Endothelial cell of umbilical vein (primary cell): ENCODE measurements around the gene TLN1. TPM values are rescaled to one million over a fixed set of nuclear protein-coding genes. Genes with fewer than 3 reads are reported as not detected.

Experiments used
- BruUV-seq: library from RNA; stranded (reverse); fragments of 400-500 nt; replicated peaks from 2 replicates; lab custom pipeline; 2021; lab: Mats Ljungman, UMichigan
- CTCF ChIA-PET: fragments of 300-600, 350-600 bp; sonication (Branson Sonifier 250); formaldehyde crosslinking; loops from one replicate; lab custom pipeline; 2021; ENCODE audit warnings: antibody characterized with exemption, inconsistent platforms; lab: Charles Lee
- POLR2A ChIA-PET: fragments of 300-600, 350-600 bp; sonication (Branson Sonifier 250); formaldehyde crosslinking; loops from one replicate; lab custom pipeline; 2021; ENCODE audit warnings: antibody characterized with exemption, inconsistent platforms; lab: Charles Lee
- DNase-seq: peaks from one replicate; pipeline ENCODE4 v3.0.0-alpha.2; 2011; ENCODE audit warnings: low read depth, low spot score
- FAIRE-seq: peaks from 2 replicates; lab custom pipeline; 2011; peaks lifted over from hg19 to GRCh38; lab: Jason Lieb, UNC
- H2AFZ ChIP-seq: 2 replicates; pipeline ENCODE4 v1.6.0; 2012; ENCODE audit warnings: low read depth, low read length, control low read depth, inconsistent platforms
- H3K27ac ChIP-seq: 2 replicates; pipeline ENCODE4 v1.5.1; 2011; ENCODE audit warnings: low read depth, mild to moderate bottlenecking, control low read depth, low read length, moderate library complexity; ENCODE audit not compliant: insufficient read depth
- H3K27me3 ChIP-seq, 2 experiments: 2 replicates each; pipeline versions ENCODE4 v1.6.0 to v1.6.1; 2011; ENCODE audit warnings: low read length in 2 of 2, mixed read lengths in 1 of 2; ENCODE audit not compliant: control insufficient read depth in 2 of 2, insufficient read depth in 2 of 2
- H3K36me3 ChIP-seq, 2 experiments: 2 replicates in 1 of 2; 3 replicates in 1 of 2; pipeline ENCODE4 v1.5.1; 2011; ENCODE audit warnings: low read length in 2 of 2, mild to moderate bottlenecking in 1 of 2, moderate library complexity in 1 of 2; ENCODE audit not compliant: control insufficient read depth in 2 of 2, insufficient read depth in 2 of 2; ENCODE audit errors: extremely low read depth in 1 of 2
- H3K4me1 ChIP-seq: 3 replicates; pipeline ENCODE4 v1.5.1; 2011; ENCODE audit warnings: mild to moderate bottlenecking, low read length; ENCODE audit not compliant: control insufficient read depth, insufficient read depth; ENCODE audit errors: extremely low read depth
- H3K4me2 ChIP-seq: 2 replicates; pipeline ENCODE4 v1.6.1; 2011; ENCODE audit warnings: low read length, control low read depth, mixed read lengths; ENCODE audit not compliant: insufficient read depth
- H3K4me3 ChIP-seq, 3 experiments: fragments of 200-600 bp in 1 of 3; sonication (generic), shearing (Covaris generic) in 1 of 3; replicated peaks in 1 of 3; 2 replicates each; pipeline ENCODE4 v1.5.1; 2011 to 2016; ENCODE audit warnings: control low read depth in 3 of 3, low read length in 3 of 3, mild to moderate bottlenecking in 2 of 3, inconsistent platforms in 1 of 3, low read depth in 1 of 3, moderate library complexity in 1 of 3; ENCODE audit not compliant: insufficient read depth in 1 of 3
- H3K79me2 ChIP-seq: 2 replicates; pipeline ENCODE4 v1.6.0; 2012; ENCODE audit warnings: low read length, inconsistent platforms; ENCODE audit not compliant: control insufficient read depth, insufficient read depth
- H3K9ac ChIP-seq: replicated peaks from 2 replicates; pipeline ENCODE3; 2011; ENCODE audit warnings: low read length, control low read depth; ENCODE audit not compliant: insufficient read depth; ENCODE audit errors: extremely low read depth
- H3K9me1 ChIP-seq: replicated peaks from 3 replicates; pipeline ENCODE4 v1.6.0; 2011; ENCODE audit warnings: mild to moderate bottlenecking, low read length; ENCODE audit not compliant: control insufficient read depth, insufficient read depth; ENCODE audit errors: extremely low read depth
- H3K9me3 ChIP-seq: replicated peaks from 2 replicates; pipeline ENCODE4 v1.5.1; 2012; ENCODE audit warnings: low read length, inconsistent platforms; ENCODE audit not compliant: control insufficient read depth, insufficient read depth
- H4K20me1 ChIP-seq: replicated peaks from 2 replicates; pipeline ENCODE3; 2011; ENCODE audit warnings: mild to moderate bottlenecking, low read length; ENCODE audit not compliant: control insufficient read depth, insufficient read depth; ENCODE audit errors: extremely low read depth
- EZH2 ChIP-seq: IDR thresholded peaks from 2 replicates; pipeline ENCODE4 v1.6.1; 2012; ENCODE audit warnings: borderline replicate concordance, low read depth, mild to moderate bottlenecking, moderate library complexity, low read length, inconsistent platforms; ENCODE audit not compliant: severe bottlenecking
- FOS ChIP-seq: IDR thresholded peaks from 2 replicates; pipeline ENCODE4 v1.6.1; 2011; ENCODE audit warnings: mild to moderate bottlenecking, low read length, moderate library complexity, borderline replicate concordance; ENCODE audit not compliant: insufficient read depth
- GATA2 ChIP-seq: IDR thresholded peaks from 2 replicates; pipeline ENCODE4 v1.7.0; 2011; ENCODE audit warnings: low read depth, mild to moderate bottlenecking, moderate library complexity, mixed read lengths, low read length; ENCODE audit not compliant: insufficient read length, insufficient read depth
- JUN ChIP-seq: IDR thresholded peaks from 2 replicates; pipeline ENCODE4 v1.6.1; 2011; ENCODE audit warnings: borderline replicate concordance, low read depth; ENCODE audit not compliant: insufficient read length, insufficient read depth
- MYC ChIP-seq: IDR thresholded peaks from one replicate; pipeline ENCODE4 v1.6.1; 2011; ENCODE audit warnings: mild to moderate bottlenecking, low read depth, low read length
- POLR2A ChIP-seq: IDR thresholded peaks from 2 replicates; pipeline ENCODE4 v1.6.1; 2012; ENCODE audit warnings: low read depth, mild to moderate bottlenecking, control low read depth, low read length
- POLR2AphosphoS5 ChIP-seq: IDR thresholded peaks from 2 replicates; pipeline ENCODE4 v1.6.1; 2012; ENCODE audit warnings: low read depth, mild to moderate bottlenecking, control low read depth, low read length, moderate library complexity; ENCODE audit not compliant: insufficient read depth
- dilution Hi-C: fragments of 300-500 bp; cut with MboI; formaldehyde crosslinking; loops from one replicate; pipeline ENCODE4 v1.15.0; 2019; ENCODE audit warnings: low sequenced_read_pairs; ENCODE audit not compliant: extremely low pct_ligation_motif_present
- intact Hi-C: fragments of 100-400 bp; cut with micrococcal nuclease; formaldehyde crosslinking; loops from one replicate; pipeline ENCODE4 v1.10.0; 2022
- polyA plus RNA-seq, 4 experiments: library from polyadenylated mRNA; depleted of rRNA in 3 of 4; stranded (reverse) in 3 of 4; unstranded in 1 of 4; fragments of >200 nt; gene quantifications; 2 replicates each; pipeline versions ENCODE4 v1.2.1 to v1.2.3, GENCODE V29; 2011 to 2012; ENCODE audit warnings: missing spikeins in 1 of 4
- total RNA-seq: library from RNA; stranded (reverse); gene quantifications from 2 replicates; pipeline ENCODE4 v1.2.3, GENCODE V29; 2021
- TF ChIP-seq, protein P1 (sequence below): IDR thresholded peaks from 2 replicates; pipeline ENCODE4 v1.6.1; 2011; ENCODE audit not compliant: insufficient read depth, insufficient read length
- TF ChIP-seq, protein P2 (sequence below), 2 donors: IDR thresholded peaks; 1 replicate in 1 of 2; 2 replicates in 1 of 2; pipeline ENCODE4 v1.5.1; 2011; ENCODE audit warnings: low read length in 2 of 2, mild to moderate bottlenecking in 2 of 2, moderate library complexity in 2 of 2, control low read depth in 1 of 2, inconsistent platforms in 1 of 2, low read depth in 1 of 2; ENCODE audit not compliant: insufficient read depth in 1 of 2; ENCODE audit errors: extremely low read depth in 1 of 2

Gene TLN1
- total and polyA plus RNA-seq, 2 donors (not counting 3 experiments of a cell fraction or from before 2014, with no cell fraction given) = 120 to 450 TPM

DNA sequence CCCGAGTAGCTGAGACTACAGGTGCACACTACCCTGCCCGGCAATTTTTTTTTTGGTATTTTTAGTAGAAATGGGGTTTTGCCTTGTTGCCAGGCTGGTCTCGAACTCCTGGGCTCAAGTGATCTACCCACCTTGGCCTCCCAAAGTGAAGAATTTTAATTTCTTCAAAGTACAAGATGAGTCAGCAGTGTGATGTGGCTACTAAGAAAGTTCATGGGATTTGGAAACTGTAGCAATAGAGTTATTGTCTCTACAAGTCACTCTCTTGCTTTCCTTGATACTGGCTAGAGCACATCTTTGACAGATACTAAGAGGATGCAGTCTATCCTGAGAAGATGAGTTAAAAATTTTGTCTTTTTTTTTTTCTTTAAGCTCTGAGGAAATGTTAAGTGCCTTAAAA, 2.1 kb upstream of the TLN1 start:
- DNase-seq = no peak
- intact Hi-C loops = no loop called here
- no peak overlapping the region for H3K4me3 ChIP-seq

More for the DNA sequence above, 2.1 kb upstream of the TLN1 start:
- no peaks in the 10 kb centered on the region for H3K27me3 ChIP-seq
- no peak overlapping the region for H3K27ac ChIP-seq
- H3K36me3 ChIP-seq = peaks cover 21 to 34% of the 10 kb centered on the region in 2 experiments
- H3K9me1 ChIP-seq = no peaks in the 10 kb centered on the region
- TF ChIP-seq, protein P1, sequence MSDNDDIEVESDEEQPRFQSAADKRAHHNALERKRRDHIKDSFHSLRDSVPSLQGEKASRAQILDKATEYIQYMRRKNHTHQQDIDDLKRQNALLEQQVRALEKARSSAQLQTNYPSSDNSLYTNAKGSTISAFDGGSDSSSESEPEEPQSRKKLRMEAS = no peak
- TF ChIP-seq EZH2 (no peak), MYC (no peak), POLR2AphosphoS5 (no peak), JUN (no peak), GATA2 (no peak), FOS (no peak), POLR2A (no peak)
- TF ChIP-seq, protein P2, sequence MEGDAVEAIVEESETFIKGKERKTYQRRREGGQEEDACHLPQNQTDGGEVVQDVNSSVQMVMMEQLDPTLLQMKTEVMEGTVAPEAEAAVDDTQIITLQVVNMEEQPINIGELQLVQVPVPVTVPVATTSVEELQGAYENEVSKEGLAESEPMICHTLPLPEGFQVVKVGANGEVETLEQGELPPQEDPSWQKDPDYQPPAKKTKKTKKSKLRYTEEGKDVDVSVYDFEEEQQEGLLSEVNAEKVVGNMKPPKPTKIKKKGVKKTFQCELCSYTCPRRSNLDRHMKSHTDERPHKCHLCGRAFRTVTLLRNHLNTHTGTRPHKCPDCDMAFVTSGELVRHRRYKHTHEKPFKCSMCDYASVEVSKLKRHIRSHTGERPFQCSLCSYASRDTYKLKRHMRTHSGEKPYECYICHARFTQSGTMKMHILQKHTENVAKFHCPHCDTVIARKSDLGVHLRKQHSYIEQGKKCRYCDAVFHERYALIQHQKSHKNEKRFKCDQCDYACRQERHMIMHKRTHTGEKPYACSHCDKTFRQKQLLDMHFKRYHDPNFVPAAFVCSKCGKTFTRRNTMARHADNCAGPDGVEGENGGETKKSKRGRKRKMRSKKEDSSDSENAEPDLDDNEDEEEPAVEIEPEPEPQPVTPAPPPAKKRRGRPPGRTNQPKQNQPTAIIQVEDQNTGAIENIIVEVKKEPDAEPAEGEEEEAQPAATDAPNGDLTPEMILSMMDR (IDR thresholded peaks at IDR 0.05; ENCODE audit: extremely low read depth in 1 of 2, insufficient read depth in 1 of 2, low read depth in 1 of 2, low read length in 2 of 2) = no peak
- H2AFZ ChIP-seq = no peak overlapping the region
- no peaks in the 10 kb centered on the region for H4K20me1 ChIP-seq
- dilution Hi-C loops = no loop called here
- peaks cover 47% of the 10 kb centered on the region for H3K79me2 ChIP-seq
- H3K4me1 ChIP-seq = peaks cover 36% of the 10 kb centered on the region
- no TSS peak for BruUV-seq
- no peak for FAIRE-seq
- H3K9ac ChIP-seq = no peak overlapping the region
- ChIA-PET POLR2A (interaction anchor here (1.3 kb wide), 1 partner anchor 14 kb away, joined by 3 read pairs; no protein-coding TSS in a partner anchor), CTCF (interaction anchor here (0.9 to 5.3 kb wide), 7 partner anchors 13 to 211 kb away, joined by 3 to 102 read pairs (median 27); partner anchors contain the start of genes GBA2, HINT2 and RGP1)
- no peak overlapping the region for H3K4me2 ChIP-seq
- no peaks in the 10 kb centered on the region for H3K9me3 ChIP-seq
